Testis (tissue), 3 donors: ENCODE data around the gene CCNJ. TPM values are rescaled to one million over a fixed set of nuclear protein-coding genes. Genes with fewer than 3 reads are reported as not detected.
A peak's percentile ranks its signal among the peaks of the same experiment; 100 is the strongest.

Source experiments
- DNase-seq: peaks from one replicate; pipeline ENCODE4 v3.0.0-alpha.2; 2019
- H3K27ac ChIP-seq, 2 donors: fragments of 200-600 bp; sonication (generic); one replicate each; pipeline ENCODE4 v1.5.1; 2019
- H3K27me3 ChIP-seq: fragments of 200-600 bp; sonication (generic); one replicate; pipeline ENCODE4 v1.5.1; 2019
- H3K36me3 ChIP-seq: fragments of 200-600 bp; sonication (generic); one replicate; pipeline ENCODE4 v1.5.1; 2017; ENCODE audit warnings: low read depth; ENCODE audit errors: missing control alignments
- H3K4me1 ChIP-seq: fragments of 200-600 bp; sonication (generic); one replicate; pipeline ENCODE4 v1.5.1; 2019
- H3K4me3 ChIP-seq, 2 donors: fragments of 200-600 bp; sonication (generic); one replicate each; pipeline ENCODE4 v1.5.1; 2017 to 2019
- H3K9me3 ChIP-seq: fragments of 200-600 bp; sonication (generic); one replicate; pipeline ENCODE4 v1.5.1; 2017
- CTCF ChIP-seq, 3 experiments: fragments of 450-650 bp in 2 of 3; fragments of 200-600 bp in 1 of 3; sonication (generic) in 1 of 3; IDR thresholded peaks; one replicate each; pipeline ENCODE4 v1.5.1; 2016 to 2019; ENCODE audit warnings: antibody characterized with exemption in 3 of 3, mild to moderate bottlenecking in 2 of 3, moderate library complexity in 1 of 3
- POLR2A ChIP-seq: fragments of 450-650 bp; IDR thresholded peaks from one replicate; pipeline ENCODE4 v1.6.1; 2017; ENCODE audit warnings: antibody characterized with exemption, mild to moderate bottlenecking, moderate library complexity
- WGBS, 2 donors: methylation state at CpG; one replicate each; pipeline ENCODE4 v1.1.5; 2018; 5-methylcytosine and 5-hydroxymethylcytosine counted together
- intact Hi-C: fragments of 100-400 bp; cut with DNase I; formaldehyde crosslinking; loops from one replicate; pipeline ENCODE4 v1.15.1; 2023; ENCODE audit warnings: low total_unique reads
- polyA plus RNA-seq: library from polyadenylated mRNA; stranded (reverse); fragments of 350-450 nt; fragmentation: Illumina TruSeq; extraction: RNeasy Lipid Tissue Mini Kit (QIAGEN cat#74804); gene quantifications from one replicate; pipeline ENCODE4 v1.2.3, GENCODE V29; 2014; ENCODE audit warnings: low read depth, low replicate concordance; ENCODE audit not compliant: insufficient read depth
- total RNA-seq, 2 donors: library from RNA; depleted of rRNA; stranded (reverse); fragments of >200 nt; gene quantifications; one replicate each; pipeline ENCODE4 v1.2.3, GENCODE V29; 2016

The CCNJ gene
- total and polyA plus RNA-seq, 3 donors from 2014 or later = 7.0 to 8.1 (median 7.7) TPM

- TF ChIP-seq POLR2A (no peak), CTCF (IDR thresholded peaks at IDR 0.05) (no peak)
- DNase-seq = no peak
- H3K27me3 ChIP-seq = no peaks in the 10 kb centered on the region
- no peaks in the 10 kb centered on the region for H3K36me3 ChIP-seq
- H3K9me3 ChIP-seq = no peaks in the 10 kb centered on the region
- intact Hi-C loops = no loop called here
- no peak overlapping the region for H3K27ac ChIP-seq
- H3K4me1 ChIP-seq = no peaks in the 10 kb centered on the region
- WGBS, 2 donors = 96 to 97% methylated on average over 1 of the region's 1 CpG
- H3K4me3 ChIP-seq = no peak overlapping the region
These were observed 8.8 kb upstream of the CCNJ start for GRCh38 chr10:96034625-96035024.

- H3K27ac ChIP-seq = no peak overlapping the region
- intact Hi-C loops = no loop called here
- H3K27me3 ChIP-seq = no peaks in the 10 kb centered on the region
- DNase-seq = no peak
- no peaks in the 10 kb centered on the region for H3K4me1 ChIP-seq
- no peaks in the 10 kb centered on the region for H3K36me3 ChIP-seq
- TF ChIP-seq POLR2A = no peak
- TF ChIP-seq CTCF (IDR thresholded peaks at IDR 0.05) = no peak
- no peaks in the 10 kb centered on the region for H3K9me3 ChIP-seq
- WGBS, 2 donors = 86 to 94% methylated on average over 4 of the region's 4 CpGs
- H3K4me3 ChIP-seq = no peak overlapping the region
These were observed 4.7 kb upstream of the CCNJ start for GRCh38 chr10:96038476-96039387.

GRCh38 chr10:96041146-96041545, 2.2 kb upstream of the CCNJ start:
- TF ChIP-seq CTCF (IDR thresholded peaks at IDR 0.05) (no peak), POLR2A (no peak)
- H3K4me3 ChIP-seq = no peak overlapping the region
- H3K36me3 ChIP-seq = no peaks in the 10 kb centered on the region
- no peak overlapping the region for H3K27ac ChIP-seq
- intact Hi-C loops = no loop called here
- no peaks in the 10 kb centered on the region for H3K27me3 ChIP-seq
- WGBS, 2 donors = 91 to 97% methylated on average over 6 to 11 of the region's 11 CpGs
- H3K9me3 ChIP-seq = no peaks in the 10 kb centered on the region
- peaks cover 10% of the 10 kb centered on the region for H3K4me1 ChIP-seq
- no peak for DNase-seq

GRCh38 chr10:96043893-96044715, 721 bp downstream of the CCNJ start:
- DNase-seq = peak; percentile 67
- TF ChIP-seq POLR2A = no peak
- no peak for TF ChIP-seq CTCF (IDR thresholded peaks at IDR 0.05)
- intact Hi-C loops = no loop called here
- Histone ChIP-seq H3K27me3 (no peaks in the 10 kb centered on the region), H3K4me1 (peaks cover 10% of the 10 kb centered on the region), H3K9me3 (no peaks in the 10 kb centered on the region), H3K4me3 (peak overlapping the region; percentile 78 to 89), H3K36me3 (no peaks in the 10 kb centered on the region), H3K27ac (peak overlapping the region; percentile 92 to 93)
- 1 to 3% methylated on average over 20 to 55 of the region's 58 CpGs for WGBS, 2 donors
